Measurements from ENCODE around the gene SLC25A19. TPM values are rescaled to one million over a fixed set of nuclear protein-coding genes. Genes with fewer than 3 reads are reported as not detected.

Gene SLC25A19
- 10 to 100 TPM; 26.7 to 27.9 TPM for total RNA-seq

DNA sequence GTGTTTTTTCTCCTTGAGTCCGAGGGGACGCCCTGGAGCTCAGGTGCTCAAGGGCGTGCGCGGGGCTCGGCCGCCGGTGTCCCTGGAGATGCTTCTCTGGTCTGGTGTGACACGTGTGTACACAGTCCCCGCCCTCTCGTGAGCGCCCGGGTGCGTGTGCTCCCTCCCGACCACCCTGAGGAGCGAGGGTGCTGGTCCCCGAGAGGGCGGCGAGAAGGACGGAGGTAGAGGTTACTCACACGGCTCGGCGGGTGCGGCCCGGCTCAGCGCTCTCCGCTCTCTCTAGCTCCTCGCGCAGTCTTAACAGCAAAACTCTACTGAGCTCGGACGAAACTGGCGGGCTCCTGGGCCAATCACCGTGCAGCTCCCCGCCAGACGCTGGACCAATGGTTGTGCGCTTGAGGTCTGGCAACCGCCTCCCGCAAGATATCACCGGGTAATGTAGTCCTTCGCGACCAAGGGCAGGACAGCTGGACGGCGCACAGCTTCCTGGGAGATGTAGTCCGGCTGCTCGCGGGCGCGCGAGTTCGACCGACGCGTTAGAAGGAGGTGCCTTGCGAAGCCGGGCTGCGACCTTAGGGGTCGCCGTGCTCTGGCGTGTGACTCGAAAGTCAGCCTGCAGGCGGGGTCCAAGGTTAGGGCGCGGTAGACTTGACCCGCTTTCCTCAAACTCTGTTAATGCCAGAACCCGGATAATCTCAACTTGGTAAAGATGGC lies at the start of gene SLC25A19:
TSS of gene SLC25A19 (minus strand) at position 319 of the 717 bp plus-strand sequence. CDS start 2,669 bp downstream, outside the sequence.
- Mint-ChIP-seq H3K4me1 (peaks cover 15% of the 10 kb centered on the region), H3K27ac (peak within 1 kb of the TSS; percentile 100), H3K4me3 (peak within 1 kb of the TSS; percentile 97), H3K36me3 (no peaks in the 10 kb centered on the region), H3K27me3 (no peaks in the 10 kb centered on the region), H3K9me3 (no peaks in the 10 kb centered on the region)
- DNase-seq (peak; percentile 95), ATAC-seq (ENCODE audit: low read depth) (peak; percentile 95)
- POLR2A ChIA-PET = interaction anchor here (0.6 to 4.2 kb wide), 27 partner anchors 9 to 626 kb away, joined by 3 to 86 read pairs (median 5); partner anchors contain the start of genes GGA3, GRB2, JPT1 and LLGL2

DNA sequence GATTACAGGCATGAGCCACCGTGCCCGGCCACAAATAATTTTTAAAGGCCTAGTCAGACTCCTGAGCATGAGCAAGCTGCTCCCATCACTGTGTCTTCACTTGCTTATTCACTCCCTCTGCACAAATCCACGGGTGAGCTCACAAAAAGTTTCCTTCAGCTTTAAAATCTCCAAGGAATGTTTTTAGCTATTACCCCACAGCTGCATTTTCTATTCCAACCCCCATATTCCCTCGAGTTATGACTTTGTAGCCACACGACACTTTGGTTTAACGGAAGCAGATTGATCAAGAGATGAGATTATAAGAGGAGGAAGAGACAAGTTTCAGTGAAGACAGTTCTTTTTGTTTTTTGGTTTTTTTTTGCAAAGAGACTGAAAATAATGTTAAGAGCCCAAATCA lies 49.1 kb upstream of the SLC25A19 start:
- peaks cover 61% of the 10 kb centered on the region for H3K4me1 Mint-ChIP-seq
- ATAC-seq (ENCODE audit: low read depth) = peak; percentile 33
- POLR2A ChIA-PET = interaction anchor here (0.7 to 2.8 kb wide), 6 partner anchors 49 to 77 kb away, joined by 3 to 15 read pairs (median 3); partner anchors contain the start of genes GGA3, GRB2, MRPS7 and SLC25A19

DNA sequence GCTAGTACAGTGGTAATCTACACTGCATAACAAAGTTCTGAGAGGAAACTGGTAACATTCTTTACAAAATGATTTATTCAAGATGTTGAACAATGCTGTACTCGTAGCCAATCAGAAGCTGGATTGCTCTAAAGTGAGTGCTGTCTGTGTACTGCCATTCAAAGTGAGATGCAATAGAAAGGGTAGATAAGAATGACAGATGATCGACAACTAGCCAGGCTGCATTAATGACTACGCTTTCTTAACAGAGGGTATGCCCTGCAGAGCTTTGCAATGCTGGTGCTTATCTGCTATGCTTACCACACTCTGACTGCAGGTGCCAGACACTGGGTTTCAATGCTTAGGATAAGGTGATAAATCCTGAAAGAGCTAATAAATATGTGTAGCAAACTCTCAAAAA lies 46.1 kb upstream of the SLC25A19 start:
- Mint-ChIP-seq H3K27ac (peak overlapping the region; percentile 20), H3K36me3 (peaks cover 18% of the 10 kb centered on the region), H3K4me1 (peaks cover 58% of the 10 kb centered on the region), H3K4me3 (no peak overlapping the region), H3K27me3 (no peaks in the 10 kb centered on the region), H3K9me3 (no peaks in the 10 kb centered on the region)
- DNase-seq = no peak
- POLR2A ChIA-PET = interaction anchor here (1.4 to 3.3 kb wide), 3 partner anchors 10 to 65 kb away, joined by 5 to 14 read pairs (median 12); partner anchors contain the start of genes MIF4GD and SLC25A19
- no peak for ATAC-seq (ENCODE audit: low read depth)

More for the DNA sequence above, 49.1 kb upstream of the SLC25A19 start:
- no peaks in the 10 kb centered on the region for H3K27me3 Mint-ChIP-seq
- peak overlapping the region; percentile 87 for H3K27ac Mint-ChIP-seq
- H3K36me3 Mint-ChIP-seq = peaks cover 11% of the 10 kb centered on the region
- H3K9me3 Mint-ChIP-seq = no peaks in the 10 kb centered on the region
- H3K4me3 Mint-ChIP-seq = peak overlapping the region; percentile 75
- DNase-seq = no peak

DNA sequence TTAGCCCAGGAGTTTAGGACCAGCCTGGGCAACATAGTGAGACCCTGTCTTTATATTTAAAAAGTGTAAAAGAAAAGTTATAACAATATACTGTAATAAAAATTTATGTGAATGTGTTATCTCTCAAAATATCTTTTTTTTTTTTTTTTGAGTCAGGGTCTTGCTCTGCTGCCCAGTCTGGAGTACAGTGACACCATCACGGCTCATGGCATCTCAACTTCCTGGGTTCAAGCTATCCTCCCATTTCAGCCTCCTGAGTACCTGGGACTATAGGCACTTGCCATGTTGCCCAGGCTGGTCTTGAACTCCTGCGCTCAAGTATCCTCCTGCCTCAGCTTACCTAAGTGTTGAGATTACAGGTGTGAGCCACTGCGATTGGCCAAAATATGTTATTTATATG lies 45.5 kb upstream of the SLC25A19 start:
- no peak for DNase-seq
- peaks cover 15% of the 10 kb centered on the region for H3K36me3 Mint-ChIP-seq
- H3K27ac Mint-ChIP-seq = peak overlapping the region; percentile 1
- no peaks in the 10 kb centered on the region for H3K9me3 Mint-ChIP-seq
- POLR2A ChIA-PET = interaction anchor here (3.3 kb wide), 1 partner anchor 11 kb away, joined by 14 read pairs; no protein-coding TSS in a partner anchor
- ATAC-seq (ENCODE audit: low read depth) = no peak
- H3K27me3 Mint-ChIP-seq = no peaks in the 10 kb centered on the region
- H3K4me1 Mint-ChIP-seq = peaks cover 55% of the 10 kb centered on the region
- H3K4me3 Mint-ChIP-seq = no peak overlapping the region

DNA sequence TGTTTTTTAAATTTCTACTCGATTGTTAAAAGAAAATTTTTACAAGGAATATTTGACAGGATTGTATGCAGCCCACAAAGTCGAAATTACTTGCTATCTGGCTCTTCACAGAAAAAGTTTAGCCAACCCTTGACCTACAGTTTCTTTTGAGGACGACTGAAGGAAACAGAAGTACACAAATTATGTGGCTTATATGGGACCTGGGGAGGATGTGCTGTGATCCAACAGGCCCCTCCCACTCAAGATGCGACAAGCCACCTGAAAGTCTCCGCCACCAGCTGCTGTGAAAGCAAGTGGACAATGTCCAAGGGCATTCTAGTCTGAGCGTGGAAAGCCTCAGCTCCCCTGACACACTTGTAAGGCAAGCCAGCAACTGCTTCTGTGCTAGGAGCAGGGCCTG lies 42.4 kb upstream of the SLC25A19 start:
- Mint-ChIP-seq H3K27ac (peak overlapping the region; percentile 21), H3K27me3 (no peaks in the 10 kb centered on the region), H3K4me3 (no peak overlapping the region), H3K9me3 (no peaks in the 10 kb centered on the region), H3K4me1 (peaks cover 54% of the 10 kb centered on the region), H3K36me3 (peaks cover 15% of the 10 kb centered on the region)
- DNase-seq = no peak
- POLR2A ChIA-PET = interaction anchor here (1.5 kb wide), 1 partner anchor 70 kb away, joined by 3 read pairs; the partner anchor contains the start of genes GGA3 and MRPS7
- peak; percentile 42 for ATAC-seq (ENCODE audit: low read depth)

DNA sequence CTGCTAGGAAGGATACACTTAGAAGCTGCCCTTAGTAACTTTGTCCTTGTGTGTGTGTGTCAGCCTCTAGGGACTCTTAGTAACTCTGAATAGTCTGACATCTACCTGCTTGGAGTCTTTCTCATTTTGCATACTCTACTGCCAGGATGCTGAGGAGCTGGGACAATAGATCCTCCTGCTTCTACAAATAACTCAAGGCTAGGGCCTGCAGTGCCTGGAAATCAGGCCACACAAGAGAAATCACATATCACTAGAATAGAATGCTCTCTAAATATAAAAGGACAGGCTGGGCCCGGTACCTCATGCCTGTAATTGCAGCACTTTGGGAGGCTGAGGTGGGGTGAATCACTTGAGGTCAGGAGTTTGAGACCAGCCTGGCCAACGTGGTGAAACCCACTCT lies 38.5 kb upstream of the SLC25A19 start:
- ATAC-seq (ENCODE audit: low read depth) (no peak), DNase-seq (no peak)
- Mint-ChIP-seq H3K9me3 (no peaks in the 10 kb centered on the region), H3K27ac (no peak overlapping the region), H3K27me3 (no peaks in the 10 kb centered on the region), H3K36me3 (peaks cover 25% of the 10 kb centered on the region), H3K4me3 (no peak overlapping the region), H3K4me1 (peaks cover 49% of the 10 kb centered on the region)
- POLR2A ChIA-PET = no interaction called here

DNA sequence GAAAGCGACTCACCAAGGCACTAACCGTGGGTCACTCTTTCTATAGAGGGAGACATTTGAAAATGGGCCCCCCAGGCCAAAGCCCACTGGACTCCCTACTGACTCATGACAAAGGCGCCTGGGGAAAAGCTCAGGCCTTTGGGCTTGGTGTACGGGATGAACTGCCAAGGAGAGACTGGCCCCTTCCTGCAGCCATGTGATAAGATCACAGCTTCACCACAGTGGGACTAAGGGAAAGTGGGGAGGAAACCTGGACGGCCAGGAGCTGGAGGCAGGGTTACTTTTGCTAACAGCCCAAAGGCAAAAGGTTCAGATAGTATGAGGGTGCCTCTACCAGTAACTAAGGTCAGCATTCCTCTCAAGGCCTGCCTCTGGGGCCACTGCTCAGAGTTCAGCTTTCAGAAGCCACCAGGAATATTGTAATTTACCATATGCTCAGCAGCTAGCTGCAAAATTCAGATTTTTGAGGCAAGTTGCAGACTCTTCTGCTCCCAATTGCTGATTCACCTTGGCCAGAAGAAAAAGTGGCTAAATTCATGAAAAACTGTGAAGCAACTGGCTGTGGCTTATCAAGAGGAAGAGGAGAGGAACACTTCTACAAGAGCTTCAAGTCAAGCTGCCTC lies 37.1 kb upstream of the SLC25A19 start:
- H3K27me3 Mint-ChIP-seq = no peaks in the 10 kb centered on the region
- H3K4me1 Mint-ChIP-seq = peaks cover 38% of the 10 kb centered on the region
- POLR2A ChIA-PET = interaction anchor here (0.6 to 1.4 kb wide), 3 partner anchors 10 to 52 kb away, joined by 3 to 7 read pairs (median 7); no protein-coding TSS in a partner anchor
- no peaks in the 10 kb centered on the region for H3K9me3 Mint-ChIP-seq
- peak overlapping the region; percentile 17 for H3K27ac Mint-ChIP-seq
- H3K36me3 Mint-ChIP-seq = peaks cover 20% of the 10 kb centered on the region
- DNase-seq = no peak
- ATAC-seq (ENCODE audit: low read depth) = no peak
- H3K4me3 Mint-ChIP-seq = no peak overlapping the region

DNA sequence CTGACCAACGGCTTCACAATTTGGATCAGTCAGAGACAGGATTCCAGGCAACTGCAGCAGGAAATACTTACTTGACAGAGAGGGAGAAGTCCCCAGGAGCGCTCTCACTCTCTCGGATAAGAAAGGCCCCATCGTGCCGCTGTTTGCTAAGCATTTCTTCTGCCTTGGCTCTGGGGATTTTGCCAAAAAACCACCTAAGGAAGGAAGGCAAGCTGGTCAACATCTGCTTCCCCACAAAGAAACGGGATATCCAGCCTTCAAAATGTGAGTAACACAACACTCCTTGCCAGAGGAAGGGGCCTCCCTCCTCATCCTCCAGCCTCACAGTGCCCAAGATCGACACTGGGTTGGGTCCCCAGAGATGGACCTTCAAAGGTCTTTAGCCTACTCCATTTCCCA lies 36.6 kb upstream of the SLC25A19 start:
- no peak for DNase-seq
- no peak for ATAC-seq (ENCODE audit: low read depth)
- Mint-ChIP-seq H3K36me3 (peaks cover 20% of the 10 kb centered on the region), H3K4me3 (no peak overlapping the region), H3K4me1 (peaks cover 35% of the 10 kb centered on the region), H3K27me3 (no peaks in the 10 kb centered on the region), H3K27ac (peak overlapping the region; percentile 17), H3K9me3 (no peaks in the 10 kb centered on the region)
- POLR2A ChIA-PET = interaction anchor here (1.3 to 1.4 kb wide), 2 partner anchors 11 to 20 kb away, joined by 7 read pairs; no protein-coding TSS in a partner anchor

DNA sequence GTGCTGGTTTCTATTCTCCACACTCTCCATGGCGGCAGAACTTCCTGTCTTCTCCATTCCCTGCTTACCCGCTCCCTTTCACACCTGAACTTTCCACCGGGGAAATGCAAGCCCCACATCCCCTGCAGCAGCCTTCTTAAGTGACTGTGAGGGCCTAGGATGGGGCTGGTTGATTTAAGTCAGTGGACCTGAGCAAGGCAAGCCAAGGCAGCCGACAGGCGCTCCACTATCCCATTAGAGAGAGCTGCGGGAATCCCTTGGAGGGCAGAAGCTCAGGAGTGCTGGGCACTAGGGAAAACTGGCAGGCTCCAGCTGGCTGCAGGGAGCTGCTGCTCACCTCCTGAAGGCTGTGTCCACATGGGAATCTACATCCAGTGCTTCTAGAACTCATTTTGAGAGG lies 36.1 kb upstream of the SLC25A19 start:
- Mint-ChIP-seq H3K27me3 (no peaks in the 10 kb centered on the region), H3K9me3 (no peaks in the 10 kb centered on the region), H3K36me3 (peaks cover 23% of the 10 kb centered on the region), H3K4me1 (peaks cover 33% of the 10 kb centered on the region), H3K27ac (peak overlapping the region; percentile 17), H3K4me3 (no peak overlapping the region)
- DNase-seq = no peak
- POLR2A ChIA-PET = no interaction called here
- ATAC-seq (ENCODE audit: low read depth) = no peak

DNA sequence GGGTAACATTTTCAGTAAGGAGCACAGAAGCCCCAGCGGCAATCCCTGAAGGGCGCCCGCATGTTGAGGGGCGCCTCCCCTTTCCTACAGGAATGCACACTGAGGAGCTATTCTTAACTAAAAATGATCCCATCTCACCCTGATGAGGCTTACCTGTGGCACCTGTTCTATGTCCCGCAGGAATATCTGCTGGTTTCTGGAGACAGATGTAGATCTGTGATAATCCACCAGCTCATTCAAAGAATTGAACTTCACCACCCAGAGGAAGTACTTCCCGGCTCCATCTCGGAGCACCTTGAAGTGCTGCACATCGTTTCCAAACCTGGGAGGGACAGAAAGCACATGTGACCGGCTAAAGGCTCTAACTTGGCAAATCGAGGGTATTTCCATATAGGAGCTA lies 32.3 kb upstream of the SLC25A19 start:
- Mint-ChIP-seq H3K9me3 (no peaks in the 10 kb centered on the region), H3K4me3 (no peak overlapping the region), H3K27ac (no peak overlapping the region), H3K36me3 (peaks cover 28% of the 10 kb centered on the region), H3K27me3 (no peaks in the 10 kb centered on the region), H3K4me1 (peaks cover 26% of the 10 kb centered on the region)
- DNase-seq = no peak
- ATAC-seq (ENCODE audit: low read depth) = no peak
- POLR2A ChIA-PET = interaction anchor here (0.7 to 1.2 kb wide), 2 partner anchors 32 to 84 kb away, joined by 3 read pairs; partner anchors contain the start of genes GRB2 and SLC25A19

DNA sequence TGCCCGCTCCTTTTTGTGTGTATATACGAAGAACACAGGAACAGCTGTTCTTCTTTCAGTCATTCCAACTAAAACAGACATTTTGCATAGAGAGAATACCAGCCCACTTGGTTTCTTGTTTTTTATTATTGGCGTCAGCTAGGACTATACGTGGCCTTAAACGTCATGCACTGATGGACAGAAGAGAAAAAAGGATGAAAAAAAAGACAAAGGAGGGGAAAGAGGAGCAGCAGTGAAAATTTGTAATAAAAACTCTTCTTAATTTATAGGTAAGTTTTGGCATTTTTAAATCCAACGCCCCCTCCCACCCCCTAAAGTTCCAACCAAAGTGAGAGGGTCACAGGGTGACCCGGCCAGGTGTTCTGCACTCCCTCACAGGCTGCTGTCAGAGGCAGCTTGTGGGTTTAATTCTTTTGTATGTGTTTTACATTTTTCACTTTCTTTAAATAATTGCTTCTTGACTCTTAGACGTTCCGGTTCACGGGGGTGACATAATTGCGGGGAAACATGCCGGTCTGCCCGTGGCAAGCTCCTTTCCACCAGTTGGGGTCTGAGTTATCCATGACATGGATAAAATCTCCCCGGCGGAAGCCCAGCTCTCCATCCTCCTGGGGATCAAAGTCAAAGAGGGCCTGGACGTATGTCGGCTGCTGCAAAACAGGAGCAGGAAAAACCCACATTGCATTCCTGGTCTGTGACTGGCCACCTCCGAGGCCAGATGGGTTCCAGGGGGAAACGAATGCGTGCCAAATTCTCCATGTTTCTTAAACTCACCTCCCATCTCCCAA lies 30.9 kb upstream of the SLC25A19 start:
- Mint-ChIP-seq H3K9me3 (no peaks in the 10 kb centered on the region), H3K36me3 (peaks cover 25% of the 10 kb centered on the region), H3K27ac (no peak overlapping the region), H3K27me3 (no peaks in the 10 kb centered on the region), H3K4me1 (peaks cover 15% of the 10 kb centered on the region), H3K4me3 (no peak overlapping the region)
- ATAC-seq (ENCODE audit: low read depth) (no peak), DNase-seq (no peak)
- POLR2A ChIA-PET = interaction anchor here (1.9 kb wide), 1 partner anchor 59 kb away, joined by 4 read pairs; the partner anchor contains the start of genes GGA3 and MRPS7

DNA sequence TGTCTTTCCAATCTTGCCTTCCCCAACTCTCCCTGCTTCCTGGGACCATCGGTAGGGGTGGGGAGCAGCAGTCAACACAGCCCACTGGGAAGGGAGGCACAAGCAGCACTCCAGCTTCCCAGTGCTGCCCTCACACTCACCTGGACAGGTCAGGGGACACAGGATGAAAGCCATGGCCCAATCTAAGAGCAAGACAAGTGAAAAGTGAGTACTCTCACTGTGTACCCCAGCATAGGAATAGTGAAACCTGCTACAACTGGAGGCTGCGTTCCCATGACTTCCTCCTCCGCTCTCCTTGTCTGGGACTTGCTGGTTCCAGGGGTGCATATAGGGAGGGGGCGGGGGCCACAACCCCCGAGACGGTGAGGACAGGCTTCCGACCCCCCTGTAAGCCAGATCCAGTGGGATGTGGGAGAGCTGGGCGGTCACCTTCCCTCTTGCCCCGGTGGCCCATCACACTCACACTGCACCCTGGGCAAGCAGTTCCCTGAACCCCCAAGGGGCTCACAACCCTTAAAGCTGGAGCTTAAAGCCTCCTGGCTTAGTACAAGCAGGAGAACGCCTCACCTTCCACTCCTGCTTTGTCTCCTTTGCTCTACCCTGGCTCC lies 29.5 kb upstream of the SLC25A19 start:
- POLR2A ChIA-PET = interaction anchor here (0.6 to 1.9 kb wide), 2 partner anchors 28 to 58 kb away, joined by 4 read pairs; partner anchors contain the start of genes GGA3 and MRPS7
- DNase-seq = no peak
- ATAC-seq (ENCODE audit: low read depth) = no peak
- Mint-ChIP-seq H3K4me1 (peaks cover 15% of the 10 kb centered on the region), H3K4me3 (no peak overlapping the region), H3K27me3 (no peaks in the 10 kb centered on the region), H3K9me3 (no peaks in the 10 kb centered on the region), H3K36me3 (peaks cover 21% of the 10 kb centered on the region), H3K27ac (no peak overlapping the region)
